HG03565 (cell line): Measurements from ENCODE around the gene RESP18.
A peak's percentile ranks its signal among the peaks of the same experiment; 100 is the strongest.

Experiments used
- ATAC-seq: cut with Tn5 transposase; IDR thresholded peaks from one replicate; pipeline ENCODE4 v1.9.1; 2021; ENCODE audit warnings: mild to moderate bottlenecking, moderate library complexity; ENCODE audit not compliant: unreplicated experiment

RESP18 gene

DNA sequence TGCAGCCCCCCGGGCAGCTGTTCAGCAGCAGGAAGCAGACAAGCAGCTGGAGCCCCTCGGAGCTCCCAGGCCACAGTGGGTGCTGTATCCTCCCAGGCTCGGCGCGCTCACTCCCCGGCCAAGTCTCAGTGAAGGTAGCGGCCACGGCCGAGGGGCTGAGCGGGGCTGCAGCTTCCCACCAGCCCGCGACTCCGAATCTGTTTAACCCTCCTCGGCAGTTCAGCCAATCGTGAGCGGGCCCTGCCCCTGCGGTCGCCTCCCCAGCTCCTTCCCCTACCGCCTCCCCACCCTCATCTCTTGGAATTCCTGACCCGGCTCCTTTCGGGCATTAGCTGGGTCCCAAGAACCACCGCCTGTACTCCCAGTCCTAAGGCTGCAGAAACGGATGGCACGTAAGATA, at the start of gene RESP18:
Gene RESP18 (minus strand): TSS at position 203 of the 400 bp plus-strand sequence.
- no peak for ATAC-seq

DNA sequence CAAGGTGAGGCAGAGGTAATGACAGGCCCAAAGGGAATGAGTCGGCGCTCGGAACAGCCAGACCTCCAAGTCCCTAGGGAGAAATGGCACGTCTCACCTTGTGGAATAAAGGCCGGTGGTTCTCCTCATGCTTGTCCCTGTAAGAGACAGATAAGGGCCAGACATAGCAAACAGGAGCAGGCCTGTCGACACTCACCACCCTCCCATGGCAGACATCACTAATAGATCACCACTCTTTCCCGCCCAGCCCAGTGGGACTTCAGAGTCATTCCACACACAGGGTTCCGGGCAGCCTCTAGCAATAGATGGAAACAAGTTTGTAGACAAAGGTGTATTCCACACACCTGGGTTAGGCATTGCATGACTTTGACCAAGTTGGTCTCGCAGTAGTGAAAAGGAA, 48.9 kb upstream of the RESP18 start:
- ATAC-seq, result no peak

DNA sequence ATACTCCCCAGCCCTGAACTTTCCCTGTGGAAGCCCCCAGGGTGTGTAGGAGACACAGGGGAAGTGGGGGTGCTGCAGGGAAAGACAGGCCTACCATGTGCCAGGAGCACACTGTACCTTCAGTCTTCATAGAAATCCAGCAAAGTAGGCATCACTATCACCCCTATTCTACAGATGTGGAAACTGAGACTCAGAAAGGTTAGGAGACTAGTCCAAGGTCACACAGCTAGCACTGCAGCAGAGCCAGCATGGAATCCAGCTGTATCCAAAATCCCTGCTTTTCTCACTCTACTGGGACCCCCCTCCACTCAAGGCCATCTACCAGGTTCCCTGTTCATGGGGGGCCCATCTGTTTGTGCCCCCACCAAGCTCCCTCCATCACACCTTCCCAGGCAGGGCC, 48.4 kb upstream of the RESP18 start:
- no peak for ATAC-seq

DNA sequence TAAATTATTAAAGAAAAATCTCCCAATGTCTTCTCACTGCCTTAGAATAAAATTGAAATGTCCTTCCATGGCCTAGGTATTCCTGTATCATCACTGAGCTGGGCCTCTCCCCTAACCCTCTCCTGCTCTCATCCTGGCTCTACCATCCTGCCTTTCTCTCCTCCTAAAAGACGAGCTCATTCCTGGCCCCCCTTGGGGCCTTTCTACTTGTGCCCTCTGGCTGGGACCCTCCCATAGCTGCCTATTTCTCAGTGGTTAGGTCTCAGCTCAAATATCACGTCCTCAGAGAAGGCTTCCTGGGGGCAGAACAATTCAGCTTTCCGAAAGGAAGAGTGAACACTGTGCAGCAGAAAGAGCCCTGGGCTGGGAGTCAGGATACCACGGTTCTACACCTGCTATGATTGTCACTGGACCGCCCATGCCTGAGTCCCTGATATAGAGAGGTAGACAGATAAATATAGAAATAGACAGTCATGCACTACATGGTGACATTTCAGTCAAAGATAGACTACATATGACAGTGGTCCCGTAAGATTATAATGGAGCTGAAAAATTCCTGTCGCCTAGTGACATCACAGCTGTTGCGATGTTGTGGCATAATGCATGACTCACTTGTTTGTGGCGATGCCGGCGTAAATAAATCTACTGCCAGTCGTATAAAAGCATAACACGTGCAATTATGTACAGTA, 45.8 kb upstream of the RESP18 start:
- no peak for ATAC-seq

DNA sequence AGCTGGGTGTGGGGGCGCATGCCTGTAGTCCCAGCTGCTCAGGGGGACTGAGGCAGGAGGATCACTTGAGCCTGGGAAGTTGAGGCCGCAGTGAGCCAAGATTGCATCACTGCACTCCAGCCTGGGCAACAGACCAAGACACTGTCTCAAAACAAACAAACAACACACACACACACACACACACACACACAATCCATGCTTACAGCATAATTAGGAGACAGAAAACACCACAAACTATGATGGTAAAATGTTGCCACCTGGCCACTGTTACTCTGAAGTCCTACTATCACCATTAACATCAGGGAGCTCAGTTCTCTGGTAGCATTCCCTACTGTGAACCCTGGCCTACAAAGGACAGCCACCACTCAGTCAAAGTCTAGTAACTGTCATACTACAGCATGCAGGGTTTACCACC, 36.9 kb upstream of the RESP18 start:
- ATAC-seq, result no peak

DNA sequence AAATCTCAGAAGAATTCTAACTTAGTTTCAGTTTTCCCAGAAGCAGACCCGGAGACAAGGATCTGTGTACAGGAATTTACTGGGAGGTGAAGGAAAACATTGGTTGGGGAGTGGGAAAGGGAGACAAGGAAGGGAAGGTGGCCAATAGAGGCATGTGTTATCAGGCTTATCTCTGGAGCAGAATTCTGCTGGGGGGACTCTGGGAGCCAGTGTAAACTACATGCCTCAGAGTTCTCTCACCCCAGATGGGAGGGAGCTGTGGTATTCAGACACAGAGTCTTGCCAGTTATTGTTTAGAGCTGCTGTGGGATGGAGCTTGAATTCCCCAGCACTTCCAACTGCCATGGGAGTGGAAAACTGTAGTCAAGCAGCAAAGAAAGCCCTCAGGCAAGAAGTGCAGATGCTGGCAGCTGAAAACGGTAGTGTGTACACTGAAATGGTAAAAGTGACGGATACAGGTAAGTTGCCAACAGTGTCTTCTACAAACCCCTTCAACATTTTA, 36.2 kb upstream of the RESP18 start:
- ATAC-seq, result no peak

DNA sequence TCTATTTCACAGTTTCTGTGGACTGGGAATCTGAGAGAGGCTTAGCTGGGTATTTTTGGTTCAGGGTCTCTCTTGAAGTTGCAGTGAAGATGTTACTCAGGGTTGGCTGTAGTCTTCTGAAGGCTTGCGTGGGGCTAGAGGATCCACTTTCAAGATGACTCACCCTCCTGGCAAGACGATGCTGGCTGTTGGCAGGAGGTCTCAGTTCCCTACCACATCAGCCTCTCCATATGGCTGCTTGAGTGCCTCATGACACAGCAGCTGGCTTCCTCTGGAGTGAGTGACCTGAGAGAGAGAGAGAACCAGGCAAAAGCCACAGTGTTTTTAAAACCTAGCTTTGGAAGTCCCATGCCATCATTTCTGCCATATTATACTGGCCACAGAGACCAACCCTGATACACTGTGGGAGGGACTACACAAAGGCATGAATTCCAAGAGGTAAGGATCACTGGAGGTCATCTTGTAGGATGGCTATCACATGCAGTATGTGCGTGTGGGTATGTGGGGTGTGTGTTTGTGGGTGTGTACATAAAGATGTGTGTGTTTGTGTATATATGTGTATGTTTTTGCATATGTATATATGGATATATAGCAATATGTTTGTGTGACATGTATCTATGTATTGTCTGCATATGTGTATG, 30.1 kb upstream of the RESP18 start:
- ATAC-seq, result peak; percentile 78

DNA sequence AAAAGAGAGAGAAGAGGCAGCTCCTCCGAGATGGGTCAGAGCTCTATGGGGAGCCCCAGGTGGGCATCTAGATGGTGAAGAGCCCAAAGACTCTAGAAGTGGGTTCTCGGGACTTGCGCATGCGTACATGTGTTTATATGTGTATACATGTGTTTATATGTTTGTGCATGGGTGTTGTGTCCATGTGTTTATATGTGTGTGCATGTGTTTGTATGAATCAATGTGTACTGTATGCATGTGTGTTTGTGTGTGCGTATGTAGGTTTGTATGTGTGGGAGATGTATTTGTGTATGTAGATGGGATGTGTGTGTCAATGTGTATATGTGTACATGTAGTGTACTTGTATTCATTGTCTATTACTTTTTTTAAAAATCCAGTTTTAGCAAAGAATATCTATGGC, 29.5 kb upstream of the RESP18 start:
- ATAC-seq, result peak; percentile 13

DNA sequence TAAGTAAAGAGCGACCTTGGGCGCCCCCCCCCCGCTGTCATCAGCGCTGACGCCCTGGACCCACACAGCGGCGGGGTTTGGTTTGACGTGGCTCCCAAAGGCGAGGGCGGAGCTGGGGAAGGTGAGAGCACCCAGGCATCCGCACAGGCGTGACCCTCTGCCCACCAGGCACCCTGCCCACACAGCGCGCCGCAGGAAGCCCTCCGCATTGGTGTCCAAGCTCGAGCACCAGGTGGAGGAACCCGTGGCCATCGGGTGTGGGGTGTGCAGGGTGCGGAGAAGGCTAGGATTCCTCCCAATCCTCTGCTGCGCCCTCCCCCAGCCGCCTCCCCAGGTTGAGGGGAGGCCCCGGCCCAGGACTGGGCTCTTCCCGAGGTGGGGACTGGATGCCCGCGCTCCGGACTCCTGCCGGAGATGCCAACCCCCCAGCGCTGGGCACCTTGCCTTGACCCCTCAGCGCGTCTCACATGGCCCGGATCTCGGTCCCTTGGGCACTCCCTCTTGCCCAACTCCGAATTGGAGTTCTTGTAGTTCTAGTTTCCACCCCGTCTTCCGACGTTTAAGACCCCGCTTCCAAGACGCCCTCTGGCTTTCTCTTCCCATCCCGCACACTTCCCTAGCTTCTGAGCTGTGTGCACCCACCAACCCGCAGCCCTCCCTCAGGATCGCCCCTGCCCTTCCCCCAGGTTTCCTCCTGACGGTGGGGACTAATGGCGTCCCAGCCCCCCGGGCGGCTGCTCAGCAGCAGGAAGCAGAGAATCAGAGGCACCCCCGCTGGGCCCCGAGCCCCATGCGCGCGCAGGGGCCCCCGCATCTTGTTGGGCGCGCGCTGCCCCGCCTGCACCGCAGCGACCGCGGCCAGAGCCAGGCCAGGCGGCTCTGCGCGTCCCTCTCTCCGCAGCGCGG, 25.9 kb upstream of the RESP18 start:
- no peak for ATAC-seq

DNA sequence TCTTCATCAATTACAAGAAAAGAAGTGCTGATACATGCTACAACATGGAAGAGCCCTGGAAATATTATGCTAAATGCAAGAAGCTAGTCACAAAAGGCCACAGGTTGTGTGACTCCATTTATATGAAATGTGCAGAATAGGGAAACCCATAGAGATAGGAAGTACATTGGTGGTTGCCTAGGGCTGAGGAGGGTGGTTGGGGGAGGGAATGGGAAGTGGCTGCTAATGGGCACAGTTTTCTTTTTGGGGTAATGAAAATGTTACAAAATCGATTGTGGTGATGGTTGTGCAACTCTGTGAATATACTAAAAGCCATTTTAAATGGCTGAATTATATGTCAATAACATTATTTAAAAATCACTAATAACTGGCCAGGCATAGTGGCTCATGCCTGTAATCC, 24.3 kb upstream of the RESP18 start:
- ATAC-seq, result no peak

DNA sequence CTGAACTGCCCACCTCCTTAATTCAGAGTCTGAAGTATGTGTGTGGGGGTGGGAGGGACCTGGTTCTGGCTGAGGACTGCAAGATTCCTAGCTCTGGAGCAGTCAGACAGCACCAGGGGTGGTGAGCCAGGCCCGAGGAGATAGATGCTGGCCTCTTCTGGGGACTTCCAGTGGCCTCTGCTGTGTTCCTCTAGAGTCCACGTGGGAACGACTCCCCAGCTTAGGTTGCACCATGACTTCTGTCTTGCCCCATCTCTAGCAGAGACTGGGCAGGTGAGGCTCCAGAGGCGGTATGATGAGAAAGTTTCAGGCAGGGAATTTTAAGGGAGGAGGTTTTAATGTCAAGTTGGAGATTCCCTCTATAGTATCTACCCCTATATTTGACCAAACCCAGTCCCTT, 22.0 kb upstream of the RESP18 start:
- no peak for ATAC-seq

DNA sequence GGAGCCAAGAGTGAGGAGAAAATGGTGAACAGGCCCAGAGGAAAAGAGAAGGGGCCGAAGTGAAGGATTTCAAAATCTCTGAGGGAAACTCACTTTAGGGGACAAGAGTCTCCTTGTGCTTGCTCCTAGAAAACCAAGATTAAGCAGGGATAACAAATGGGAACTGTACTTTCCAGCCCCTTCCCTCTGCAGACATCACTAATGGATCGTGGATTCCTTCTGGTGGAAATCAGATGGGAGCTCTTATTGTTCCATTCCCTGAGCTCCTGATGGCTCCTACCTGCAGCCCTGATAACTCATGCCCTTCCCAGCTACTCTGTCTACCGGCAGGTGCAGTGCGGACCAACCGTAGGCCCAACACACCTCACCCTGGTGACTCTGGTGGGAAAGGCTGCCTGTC, 20.6 kb upstream of the RESP18 start:
- ATAC-seq, result no peak

DNA sequence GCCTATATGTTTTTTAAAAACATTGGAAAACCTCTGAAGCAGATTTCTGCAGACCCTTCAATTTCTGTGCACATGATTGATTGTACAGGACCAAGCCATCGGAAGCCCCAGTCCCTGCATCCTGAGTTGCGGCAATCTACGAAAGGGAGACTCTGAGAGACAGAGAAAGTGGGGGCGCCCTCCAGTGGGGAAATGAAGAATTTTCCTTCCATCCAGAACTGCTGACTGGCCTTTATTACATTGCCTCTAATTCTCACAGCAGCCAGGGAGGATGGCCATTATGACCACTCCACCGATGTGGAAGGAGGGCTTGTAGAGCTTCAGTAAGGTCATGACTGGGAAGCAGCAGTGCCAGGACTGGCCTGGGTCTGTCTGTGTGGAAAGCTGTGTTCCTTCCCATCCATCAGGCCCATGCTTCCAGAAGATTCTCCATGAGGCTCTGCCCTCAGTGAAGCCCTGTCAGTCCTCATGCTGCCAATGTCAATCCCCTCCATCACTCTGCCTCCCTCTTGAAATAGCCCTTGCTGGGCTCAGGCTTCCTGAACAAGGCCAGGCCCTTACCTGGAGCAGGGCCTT, 20.0 kb upstream of the RESP18 start:
- no peak for ATAC-seq

DNA sequence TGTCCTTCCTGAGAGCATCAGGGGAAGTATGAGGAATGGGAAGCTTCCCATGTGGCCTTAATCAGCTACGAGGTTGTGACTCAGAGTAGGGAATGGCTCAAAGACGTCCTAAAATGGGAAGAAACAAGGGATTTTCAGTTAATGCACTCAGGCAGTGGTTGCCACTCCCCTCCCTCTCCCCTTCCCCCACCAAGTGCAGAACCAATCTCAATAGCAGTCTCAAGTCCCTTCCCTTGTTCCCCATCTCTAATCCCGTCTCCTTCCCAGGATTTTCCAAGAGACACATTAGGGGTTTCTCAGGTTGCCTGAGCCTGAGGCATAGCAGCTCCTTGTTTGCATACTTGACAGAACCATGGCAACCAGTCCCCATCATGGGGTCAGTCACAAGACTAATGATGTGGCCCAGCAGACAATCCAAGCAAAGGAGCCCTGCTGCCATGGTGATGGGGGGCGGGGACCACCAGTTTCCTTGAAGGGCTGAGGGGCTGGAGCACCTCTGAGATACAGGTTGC, 18.2 kb upstream of the RESP18 start:
- no peak for ATAC-seq

DNA sequence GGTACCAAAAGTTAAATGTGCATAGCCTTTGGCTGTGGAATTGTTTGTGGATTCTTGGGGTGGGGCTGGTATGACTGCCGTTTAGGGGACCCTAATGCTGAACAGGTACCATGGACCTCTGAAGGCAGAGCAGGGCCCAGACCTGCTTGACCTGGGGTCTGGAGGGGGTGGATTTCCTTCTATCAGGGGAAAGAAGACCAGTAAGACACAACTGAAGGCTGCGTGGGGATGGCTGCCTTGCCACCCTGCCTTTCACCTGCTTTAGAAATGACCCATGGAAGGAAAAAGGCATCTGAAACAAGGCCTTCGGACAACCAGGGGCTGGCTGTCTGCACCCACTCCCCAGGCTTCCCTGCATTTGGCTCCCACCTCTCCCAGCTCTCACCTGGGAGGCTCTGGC, 17.7 kb upstream of the RESP18 start:
- ATAC-seq, result no peak

DNA sequence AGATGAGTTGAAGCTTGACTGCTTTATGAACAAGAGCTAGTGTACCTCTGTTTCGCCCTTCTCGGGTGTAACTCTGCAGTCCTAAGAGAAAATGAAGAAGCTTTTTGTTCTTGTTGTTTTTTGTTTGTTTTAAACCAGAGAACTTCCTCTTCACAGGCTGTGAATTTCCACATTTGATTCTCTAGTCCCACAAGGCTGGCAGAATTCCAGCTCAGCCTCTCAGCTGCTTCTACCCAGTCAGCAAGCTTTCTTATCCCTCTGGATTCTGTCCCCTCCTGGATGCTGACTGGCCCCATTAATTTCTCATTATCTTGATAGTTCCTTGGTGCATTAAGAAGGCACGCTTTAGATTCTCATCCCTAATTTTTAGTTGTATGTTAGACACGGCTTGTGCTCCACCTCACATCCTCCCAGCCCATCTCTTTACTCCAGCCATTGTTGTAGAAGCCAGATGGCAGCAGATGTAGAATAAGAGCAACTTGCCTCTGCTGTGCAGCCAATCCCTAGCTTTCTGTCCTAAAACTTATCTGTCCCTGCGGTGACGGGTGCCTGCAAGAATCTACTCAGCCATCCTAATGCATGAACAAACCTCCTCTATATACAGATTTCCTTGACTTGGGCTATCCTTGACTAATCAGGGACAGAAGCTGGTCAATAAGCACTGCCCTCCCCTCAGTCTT, 12.3 kb upstream of the RESP18 start:
- ATAC-seq, result no peak

DNA sequence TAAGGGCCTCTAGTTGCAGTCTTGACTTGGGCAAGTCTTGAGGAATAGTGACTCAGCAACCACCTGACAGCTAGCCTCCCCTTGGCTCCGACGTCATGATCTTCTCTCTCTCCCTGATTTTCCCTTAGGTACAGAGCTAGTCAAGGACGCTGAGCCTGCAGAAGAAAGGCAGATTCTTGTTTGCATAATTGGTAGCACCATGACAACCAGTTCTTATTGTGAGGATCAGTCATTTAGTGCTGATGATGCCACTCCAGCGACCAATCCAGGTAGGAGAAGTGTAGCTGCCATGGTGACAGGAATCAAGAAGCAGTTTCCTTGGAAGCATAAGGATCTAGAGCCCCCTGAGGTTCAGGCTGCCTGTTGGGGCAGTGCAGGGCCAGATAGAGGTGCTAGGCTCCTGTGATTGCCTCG, 2.8 kb upstream of the RESP18 start:
- ATAC-seq, result no peak

DNA sequence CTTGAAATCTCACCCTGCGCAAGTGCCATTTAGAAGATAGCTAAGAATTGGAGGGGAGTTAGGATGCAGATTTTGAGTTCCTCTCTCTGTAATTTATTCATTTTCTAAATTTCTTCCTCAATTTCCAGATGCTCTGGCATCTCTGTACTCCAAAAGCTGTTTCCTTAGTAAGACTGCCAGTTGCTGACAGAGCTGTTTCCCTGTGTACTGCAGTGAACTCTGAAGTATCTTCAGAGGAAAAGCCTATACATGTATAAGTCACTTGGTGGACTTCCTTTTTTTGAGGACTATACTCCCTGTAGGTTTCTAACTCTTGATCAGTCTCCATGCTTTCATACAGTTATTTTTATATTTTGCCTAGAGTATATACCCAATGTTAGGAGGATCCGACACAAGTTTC, 1.5 kb upstream of the RESP18 start:
- ATAC-seq, result no peak

DNA sequence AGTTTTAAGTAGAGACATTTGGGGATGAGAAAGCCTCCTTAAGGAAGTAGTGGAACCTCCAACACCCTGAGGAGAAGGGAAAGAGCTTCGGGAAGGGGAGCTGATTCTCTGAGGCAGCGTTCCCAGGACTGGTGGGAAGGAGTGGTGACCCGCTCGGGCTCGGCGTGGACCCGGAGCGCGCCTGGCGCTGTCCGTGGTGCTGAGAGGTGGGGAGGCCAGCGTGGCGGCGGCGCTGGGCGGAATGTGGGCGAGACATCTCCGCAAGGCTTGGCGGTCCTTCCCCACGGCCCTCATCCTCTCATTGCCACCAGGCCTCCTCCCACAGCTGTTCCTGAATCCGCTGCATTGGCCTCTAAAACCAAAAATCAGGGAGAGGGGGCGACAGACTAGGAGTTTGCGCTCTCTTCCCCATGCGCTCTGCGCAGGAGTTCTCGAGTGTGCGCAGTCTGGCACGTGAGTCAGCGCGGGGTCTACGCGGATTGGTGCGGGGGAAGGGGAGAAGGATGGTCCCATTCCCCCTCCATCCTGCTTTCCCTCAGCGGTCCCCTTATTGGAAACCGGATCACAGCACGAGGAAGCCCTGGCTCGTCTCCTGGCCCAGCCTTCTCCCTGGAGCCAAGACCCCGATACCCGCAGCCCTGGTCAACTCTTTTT, 857 bp downstream of the RESP18 start:
- no peak for ATAC-seq

DNA sequence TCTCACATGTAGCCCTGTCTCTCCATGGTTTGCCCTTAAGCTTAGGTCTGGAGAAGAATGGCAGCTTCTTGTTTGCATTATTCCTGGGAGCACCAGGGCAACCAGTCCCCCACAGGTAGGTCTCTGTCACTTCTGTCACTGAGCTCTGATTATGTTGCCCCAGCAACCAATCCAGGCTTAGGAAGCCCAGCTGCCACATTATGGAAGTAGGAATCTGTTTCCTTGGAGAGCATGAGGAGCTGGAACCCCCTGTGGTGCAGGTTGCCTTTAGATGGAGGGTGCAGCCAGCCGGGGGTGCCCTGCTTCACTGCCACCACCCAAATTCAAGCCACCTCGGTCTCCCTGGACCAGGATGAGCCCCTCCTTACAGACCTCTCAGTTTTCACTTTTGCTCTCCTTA, 4.8 kb downstream of the RESP18 start:
- ATAC-seq, result no peak
